Stimulated activated CD8-positive, alpha-beta memory T cell treated with anti-CD3 and anti-CD28 coated beads, Interleukin-4, amount 100 ng/mL, for 4 hours (primary cell): ENCODE measurements around the gene OVCA2.

ENCODE experiments used
- DNase-seq, 2 donors: peaks; one replicate each; pipeline ENCODE4 v3.0.0-alpha.2; 2020; ENCODE audit warnings: low read depth in 2 of 2, low spot score in 1 of 2

OVCA2 gene

DNA sequence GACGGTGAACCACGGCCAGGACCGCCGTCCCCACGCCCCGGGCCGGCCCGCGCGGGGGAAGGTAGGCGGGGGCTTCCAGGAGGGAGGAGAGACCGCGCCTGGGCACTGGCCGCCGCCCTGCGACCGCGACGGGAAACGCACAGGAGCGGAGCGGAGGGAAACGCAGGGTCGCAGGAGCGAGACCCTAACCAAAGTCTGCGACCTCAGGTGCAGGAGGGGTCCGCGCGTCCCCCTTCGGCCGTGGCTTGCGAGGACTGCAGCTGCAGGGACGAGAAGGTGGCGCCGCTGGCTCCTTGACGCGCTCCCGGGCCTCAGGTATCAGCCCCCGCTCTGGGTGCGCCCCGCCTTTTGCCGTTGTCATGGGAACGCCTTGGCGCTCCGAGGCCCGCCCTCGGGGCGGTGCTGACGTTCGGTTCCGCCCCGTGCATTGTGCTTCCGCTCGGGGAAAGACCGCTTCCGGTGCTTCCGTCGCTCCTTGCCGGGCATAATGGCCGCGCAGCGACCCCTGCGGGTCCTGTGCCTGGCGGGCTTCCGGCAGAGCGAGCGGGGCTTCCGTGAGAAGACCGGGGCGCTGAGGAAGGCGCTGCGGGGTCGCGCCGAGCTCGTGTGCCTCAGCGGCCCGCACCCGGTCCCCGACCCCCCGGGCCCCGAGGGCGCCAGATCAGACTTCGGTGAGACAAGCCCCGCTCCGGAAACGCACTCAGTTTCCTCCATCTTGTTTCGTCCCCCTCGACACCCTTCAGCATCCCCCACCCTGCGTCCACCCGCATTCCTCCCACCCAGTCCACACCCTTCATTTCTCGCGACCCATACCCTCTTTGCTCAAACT lies at the start of gene OVCA2:
OVCA2 (plus strand) TSS at position 462 of the 829 bp plus-strand sequence; CDS start at position 488, 26 bp downstream.
- DNase-seq, result peak; percentile 92

DNA sequence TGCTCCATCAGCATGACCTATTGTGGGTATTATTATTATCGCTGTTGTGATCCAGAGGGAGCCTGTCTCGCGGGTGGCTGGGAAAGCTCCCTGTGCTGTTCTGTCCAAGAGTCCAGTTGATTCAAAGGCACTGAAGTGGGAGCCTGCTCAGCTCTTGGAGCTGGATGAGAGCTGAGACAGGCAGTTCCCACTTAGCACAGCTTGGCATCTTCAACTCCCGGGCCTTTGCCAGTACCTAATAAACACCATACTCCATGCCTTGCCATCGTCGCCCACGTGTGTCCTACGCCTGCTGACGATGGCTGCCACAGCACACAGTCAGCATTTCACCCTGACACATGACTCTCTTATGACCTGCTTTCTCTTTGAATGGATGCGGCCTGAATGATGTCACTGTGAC lies 49.3 kb upstream of the OVCA2 start:
- no peak for DNase-seq

DNA sequence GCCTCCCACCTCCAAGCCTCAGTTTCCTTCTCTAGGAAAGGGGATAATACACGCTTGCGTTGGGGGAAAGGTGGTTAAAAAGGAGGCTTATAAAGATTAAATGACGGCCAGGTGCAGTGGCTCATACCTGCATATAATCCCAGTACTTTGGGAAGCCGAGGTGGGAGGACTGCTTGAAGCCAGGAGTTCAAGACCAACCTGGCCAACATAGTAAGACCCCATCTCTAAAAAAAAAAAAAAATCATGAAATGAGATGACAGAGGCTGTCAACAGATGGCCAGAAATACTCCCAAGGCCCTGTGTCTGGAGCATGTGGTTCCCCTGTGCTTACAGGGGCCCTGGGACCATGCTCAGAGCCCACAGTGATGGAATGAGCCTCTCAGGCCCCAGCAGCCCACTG lies 47.1 kb upstream of the OVCA2 start:
- no peak for DNase-seq

DNA sequence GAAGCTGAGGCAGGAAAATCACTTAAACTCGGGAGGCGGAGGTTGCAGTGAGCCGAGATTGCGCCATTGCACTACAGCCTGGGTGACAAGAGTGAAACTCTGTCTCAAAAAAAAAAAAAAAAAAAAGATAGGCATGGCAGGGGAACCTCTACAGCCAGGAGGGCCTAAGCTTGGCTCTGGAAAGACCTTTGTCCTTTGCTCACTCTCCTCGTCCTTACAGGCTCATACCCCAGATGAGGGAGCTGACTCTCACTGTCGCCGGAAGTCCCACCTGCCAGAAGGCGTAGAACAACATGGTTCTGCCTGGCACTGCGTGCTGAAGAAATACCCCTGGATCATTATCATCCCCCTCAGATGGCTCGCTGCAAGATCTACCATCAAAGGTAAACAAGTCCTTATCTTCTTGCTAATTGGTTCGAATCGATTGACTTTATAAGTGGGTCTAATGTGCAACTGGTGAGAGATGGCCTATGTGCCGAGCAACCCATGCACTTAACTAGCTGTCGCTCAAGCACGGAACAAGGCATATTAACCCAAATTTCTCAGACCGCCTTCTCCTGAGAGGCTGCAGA lies 46.4 kb upstream of the OVCA2 start:
- DNase-seq, result no peak

DNA sequence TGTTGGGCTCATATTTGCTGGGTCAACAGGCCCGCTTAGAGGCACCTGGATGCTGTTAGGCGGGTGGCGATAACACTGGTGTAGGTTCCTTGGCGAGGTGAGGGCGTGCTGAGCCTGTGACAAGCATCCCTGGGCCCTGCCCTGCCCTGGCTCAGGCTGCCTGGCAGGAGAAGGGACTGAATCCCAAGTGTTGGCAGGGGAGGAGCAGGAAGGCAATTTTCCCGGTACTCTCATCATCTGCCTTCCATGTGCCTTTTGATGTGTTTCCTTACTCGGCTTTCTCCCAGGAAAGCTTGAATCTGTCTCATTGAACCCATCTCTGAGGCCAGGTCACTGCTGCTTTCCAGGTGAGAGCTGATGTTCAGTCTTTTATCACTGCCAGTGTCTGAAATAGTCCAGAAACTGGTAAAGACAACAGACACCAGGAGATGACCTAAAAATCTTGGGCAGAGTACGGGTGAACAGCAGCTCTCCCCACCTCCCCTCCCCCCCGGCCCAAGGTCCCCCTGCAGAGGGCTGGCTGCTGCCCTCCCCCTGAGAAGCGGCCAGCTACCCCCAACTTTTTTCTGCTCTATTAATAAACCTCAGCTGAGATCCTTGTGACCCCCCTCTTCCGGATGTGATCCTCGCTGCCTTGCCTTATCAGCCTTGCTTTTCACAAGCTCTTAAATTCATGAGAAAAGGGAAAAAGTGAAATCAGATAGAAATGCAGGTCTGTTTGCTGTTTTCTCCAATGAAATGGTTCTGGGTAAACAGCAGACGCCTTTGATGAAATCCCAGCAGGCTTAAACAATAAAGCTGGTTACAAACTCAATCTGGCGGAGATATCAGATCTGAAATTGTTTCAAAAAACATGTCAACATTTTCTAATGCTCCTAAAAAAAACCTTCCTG lies 45.7 kb upstream of the OVCA2 start:
- DNase-seq, result no peak

DNA sequence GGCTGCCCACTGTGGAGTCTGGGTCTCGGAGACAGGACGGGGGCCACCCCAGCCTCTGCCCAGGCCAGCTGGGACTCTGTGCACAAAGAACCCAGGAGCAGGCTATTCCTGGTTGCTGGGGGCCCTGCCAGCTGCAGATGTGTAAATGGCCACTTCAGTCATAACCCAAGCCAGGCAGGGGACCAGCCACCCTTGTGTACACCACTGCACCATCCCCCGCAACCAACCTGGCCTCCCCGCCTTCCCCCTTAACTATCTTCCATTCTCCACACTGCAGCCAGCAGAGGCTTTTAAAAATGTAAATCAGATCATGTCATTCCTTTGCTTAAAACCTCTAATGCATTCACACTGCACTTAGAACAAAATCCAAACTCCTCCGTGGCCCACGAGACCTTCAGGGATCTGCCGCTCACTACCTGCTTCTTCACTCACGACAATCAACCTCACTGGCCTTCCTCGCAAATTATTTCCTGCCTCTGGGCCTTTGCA lies 45.0 kb upstream of the OVCA2 start:
- no peak for DNase-seq

DNA sequence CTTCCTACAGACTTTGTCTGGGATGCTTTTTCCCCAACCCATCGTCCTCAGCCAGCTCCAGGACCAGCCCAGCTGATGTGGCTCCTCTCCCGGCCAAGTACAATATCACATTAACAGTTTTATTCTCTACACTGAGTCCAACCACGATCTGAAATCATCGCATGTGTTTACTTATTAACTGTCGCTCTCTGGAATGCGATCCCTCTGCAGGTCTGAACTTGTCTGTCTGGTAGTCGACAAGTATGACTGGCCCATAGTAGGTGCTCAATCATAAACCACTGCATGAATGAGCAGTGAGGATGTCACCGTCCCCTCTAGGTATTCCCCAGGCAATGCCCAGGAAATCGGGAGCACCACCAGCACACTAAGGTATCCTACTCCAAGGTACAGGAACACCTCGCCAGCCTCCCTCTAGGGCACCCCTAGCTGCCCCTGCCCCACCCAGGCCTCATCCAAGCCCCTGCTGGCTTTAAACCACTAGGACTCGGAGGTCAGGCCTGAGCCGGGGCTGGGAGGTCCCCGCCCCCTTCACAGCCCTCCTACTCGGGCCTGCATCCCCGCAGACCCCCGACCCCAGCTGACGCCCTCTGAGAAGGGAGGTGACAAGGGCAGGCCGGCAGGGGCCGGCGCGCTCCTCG lies 44.4 kb upstream of the OVCA2 start:
- DNase-seq, result no peak

DNA sequence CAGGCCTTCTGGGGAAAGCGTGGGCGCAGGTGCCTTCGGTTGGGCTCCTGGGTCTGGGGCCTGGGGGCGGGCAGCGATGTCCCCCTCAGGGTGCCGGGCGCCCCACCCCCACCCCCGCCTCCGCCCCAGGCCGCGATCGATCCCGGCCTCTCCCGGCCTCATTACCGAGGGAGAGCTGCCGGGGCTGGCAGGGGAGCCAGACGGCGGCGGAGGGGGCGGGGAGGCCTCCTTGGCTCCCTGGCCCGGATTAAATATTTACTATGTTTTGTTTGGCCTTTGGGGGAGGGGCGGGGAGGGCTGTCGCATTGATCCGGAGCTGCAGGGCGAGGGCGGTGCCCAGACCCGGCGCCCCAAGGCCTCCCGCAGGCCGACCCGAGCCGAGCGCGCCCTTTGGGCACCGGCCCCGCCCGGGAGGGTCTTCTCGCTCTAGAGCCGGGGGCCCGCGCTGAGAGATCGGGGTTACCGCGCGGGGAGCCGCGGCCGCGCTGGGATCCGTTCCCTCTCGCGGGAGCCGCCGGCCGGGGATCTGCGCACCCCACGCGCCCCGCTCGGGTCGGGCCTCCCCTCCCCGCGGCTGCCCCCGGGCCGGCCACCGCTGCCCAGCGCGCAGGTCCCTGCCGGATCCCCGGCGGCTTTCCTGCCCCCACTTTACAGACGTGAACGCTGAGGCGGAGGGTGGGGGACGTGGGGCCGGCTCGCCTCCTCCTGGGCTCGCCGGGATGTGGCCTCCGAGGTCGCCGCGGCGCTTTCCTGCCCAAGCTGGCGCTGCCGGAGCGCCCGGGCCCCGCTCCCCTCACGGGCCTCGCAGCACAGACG lies 43.7 kb upstream of the OVCA2 start:
- DNase-seq, result no peak

DNA sequence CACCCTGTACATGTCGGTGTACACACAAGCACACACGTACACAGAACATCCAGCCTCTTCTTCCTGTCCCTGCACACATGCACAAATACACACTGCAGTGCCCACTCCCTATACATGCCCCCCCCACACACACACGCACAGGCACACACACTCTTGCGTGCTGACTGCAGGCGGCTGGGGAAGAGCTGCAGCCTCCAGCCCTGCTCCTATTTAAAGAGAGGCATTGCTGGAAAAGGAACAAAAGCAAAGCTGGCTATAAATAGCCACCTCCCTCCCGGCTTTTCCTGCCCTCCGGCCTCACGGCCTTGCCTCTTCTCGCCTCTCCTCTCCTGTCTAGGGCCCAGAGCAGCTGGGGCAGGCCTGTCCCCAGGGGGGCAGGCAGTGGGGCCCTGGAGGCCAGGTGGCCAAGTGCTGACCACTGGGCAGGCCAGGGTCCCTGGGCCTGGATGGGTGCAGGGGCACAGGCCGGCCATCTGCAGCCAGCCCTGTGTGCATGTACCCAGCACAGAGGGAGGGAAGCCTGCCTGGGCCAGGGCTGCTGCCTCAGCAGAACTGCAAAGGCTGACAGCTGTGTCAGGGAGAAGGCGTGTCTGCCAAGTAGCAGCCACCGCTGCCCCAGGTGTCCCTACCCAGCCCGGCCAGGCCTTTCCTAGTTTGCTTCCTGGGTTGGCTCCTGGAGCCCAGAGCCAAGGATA lies 42.1 kb upstream of the OVCA2 start:
- DNase-seq, result no peak

DNA sequence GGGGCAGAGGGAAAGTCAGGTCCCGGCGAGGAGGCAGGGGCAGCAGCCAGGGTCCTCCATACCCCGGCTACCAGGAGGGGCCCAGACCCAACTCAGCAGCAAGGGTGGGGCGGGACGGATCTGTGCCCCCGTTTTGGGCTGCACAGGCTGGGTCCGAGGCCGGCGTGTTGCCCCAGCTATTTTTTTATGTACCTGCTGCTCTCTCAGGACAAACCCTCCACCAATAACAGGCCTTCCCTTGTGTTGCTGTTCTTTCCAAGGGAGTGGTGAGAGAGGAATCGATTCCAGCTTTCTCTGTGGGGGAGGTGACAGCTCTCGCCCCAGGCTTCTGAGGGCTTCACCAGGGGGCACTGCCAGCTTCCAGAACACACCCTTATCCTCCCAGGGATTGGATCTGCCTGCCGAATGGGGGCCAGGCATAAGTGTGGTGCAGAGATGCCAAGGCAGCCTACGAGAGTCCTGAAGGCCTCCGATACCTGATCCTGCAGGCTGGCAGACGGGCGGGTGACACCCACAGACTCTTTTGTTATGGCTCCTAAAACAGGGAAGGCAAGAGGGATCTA lies 39.0 kb upstream of the OVCA2 start:
- no peak for DNase-seq

DNA sequence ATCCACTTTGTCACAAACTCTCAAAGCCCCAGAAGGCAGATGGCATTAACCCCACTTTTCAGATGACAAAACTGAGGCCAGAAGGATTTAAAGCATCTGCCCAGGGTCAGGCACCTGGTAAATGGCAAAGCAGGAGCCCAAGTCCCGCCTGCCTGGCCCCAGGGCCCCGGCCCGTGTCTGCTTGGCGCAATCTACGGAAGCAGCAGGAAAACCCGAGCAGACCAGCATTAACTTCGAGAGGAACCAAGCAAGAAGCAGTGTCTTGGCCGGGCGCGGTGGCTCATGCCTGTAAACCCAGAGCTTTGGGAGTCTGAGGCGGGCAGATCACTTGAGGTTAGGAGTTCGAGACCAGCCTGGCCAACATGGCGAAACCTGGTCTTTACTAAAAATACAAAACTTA lies 38.3 kb upstream of the OVCA2 start:
- no peak for DNase-seq

DNA sequence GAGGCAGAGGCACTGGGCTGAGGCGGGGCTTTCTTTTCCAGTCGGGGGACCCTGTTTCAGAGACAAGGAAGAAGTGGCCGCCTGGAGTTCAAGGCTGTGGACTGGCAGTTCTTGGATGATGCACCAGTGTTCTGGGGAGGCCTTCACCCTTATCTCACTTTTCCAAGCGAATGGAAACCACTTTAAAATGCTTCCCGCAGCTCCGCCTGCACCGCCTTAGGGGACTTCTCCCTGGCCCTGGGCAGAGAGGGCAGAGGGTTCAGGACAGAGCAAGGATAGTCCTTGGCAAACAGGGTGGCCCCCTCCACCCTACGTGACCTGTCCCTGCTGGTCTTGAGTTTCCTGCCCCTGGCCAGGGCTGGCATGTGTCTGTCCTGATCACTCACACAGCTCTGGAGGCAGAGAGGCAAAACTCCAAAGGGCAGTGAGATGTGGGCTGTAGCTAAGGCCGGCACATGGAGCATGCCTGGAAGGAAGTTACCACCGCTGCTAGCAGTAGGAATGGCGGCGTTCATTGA lies 37.3 kb upstream of the OVCA2 start:
- DNase-seq, result no peak

DNA sequence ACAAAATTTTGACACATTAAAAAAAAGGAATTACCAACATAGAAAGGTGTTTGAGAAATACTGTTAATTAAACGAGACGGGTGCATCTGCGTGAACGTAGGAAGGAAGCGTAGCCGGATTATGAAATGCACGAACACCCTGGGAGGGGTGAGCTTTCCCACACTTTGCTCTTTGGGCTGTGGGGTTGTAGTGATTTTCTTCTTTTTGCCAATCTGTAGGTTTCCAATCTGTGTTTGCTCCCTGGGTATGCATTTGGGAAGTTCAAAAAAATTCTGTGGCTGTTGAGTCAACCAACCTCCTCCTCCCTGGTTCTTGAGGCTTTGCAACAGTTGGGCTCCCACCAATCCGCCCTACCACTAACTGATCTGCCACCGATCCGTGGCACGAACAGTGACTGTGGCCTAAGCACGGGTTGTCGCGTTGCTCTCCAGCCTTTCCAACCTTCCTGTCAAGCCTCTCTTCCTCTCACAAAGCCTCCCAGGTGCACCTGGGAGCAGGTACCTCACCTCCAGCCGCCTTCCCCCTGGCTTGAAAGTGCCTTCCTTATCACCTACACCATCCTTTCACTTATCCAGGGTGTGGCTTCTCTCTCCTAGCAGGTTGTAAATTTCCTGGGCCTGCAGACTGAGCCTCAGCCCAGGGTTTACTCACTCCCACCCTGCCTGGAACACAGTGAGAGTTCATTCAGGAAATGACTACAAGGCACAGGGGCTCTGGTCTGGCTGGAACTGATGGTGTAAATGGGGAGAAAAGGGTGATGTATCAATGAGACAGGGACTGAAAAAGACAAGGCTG lies 33.3 kb upstream of the OVCA2 start:
- DNase-seq, result no peak

DNA sequence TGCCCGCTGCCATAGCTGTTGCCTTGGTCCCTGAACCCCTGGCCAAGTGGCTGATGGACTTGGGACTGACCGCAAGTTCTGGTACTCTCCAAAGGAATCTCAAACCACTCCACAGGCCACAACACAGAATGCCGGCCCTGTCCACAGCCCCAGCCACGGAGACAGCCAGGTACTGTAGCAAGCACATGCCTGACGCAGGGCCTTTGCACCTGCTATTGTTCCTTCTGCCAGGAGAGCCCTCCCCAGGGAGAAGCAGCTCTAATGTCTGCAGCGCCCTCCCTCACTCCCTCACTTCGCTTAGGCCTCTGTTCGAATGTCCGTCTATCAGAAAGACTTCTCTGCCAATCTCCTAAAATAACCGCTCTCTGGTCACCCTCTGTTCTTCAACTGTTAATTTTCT lies 32.1 kb upstream of the OVCA2 start:
- DNase-seq, result no peak

DNA sequence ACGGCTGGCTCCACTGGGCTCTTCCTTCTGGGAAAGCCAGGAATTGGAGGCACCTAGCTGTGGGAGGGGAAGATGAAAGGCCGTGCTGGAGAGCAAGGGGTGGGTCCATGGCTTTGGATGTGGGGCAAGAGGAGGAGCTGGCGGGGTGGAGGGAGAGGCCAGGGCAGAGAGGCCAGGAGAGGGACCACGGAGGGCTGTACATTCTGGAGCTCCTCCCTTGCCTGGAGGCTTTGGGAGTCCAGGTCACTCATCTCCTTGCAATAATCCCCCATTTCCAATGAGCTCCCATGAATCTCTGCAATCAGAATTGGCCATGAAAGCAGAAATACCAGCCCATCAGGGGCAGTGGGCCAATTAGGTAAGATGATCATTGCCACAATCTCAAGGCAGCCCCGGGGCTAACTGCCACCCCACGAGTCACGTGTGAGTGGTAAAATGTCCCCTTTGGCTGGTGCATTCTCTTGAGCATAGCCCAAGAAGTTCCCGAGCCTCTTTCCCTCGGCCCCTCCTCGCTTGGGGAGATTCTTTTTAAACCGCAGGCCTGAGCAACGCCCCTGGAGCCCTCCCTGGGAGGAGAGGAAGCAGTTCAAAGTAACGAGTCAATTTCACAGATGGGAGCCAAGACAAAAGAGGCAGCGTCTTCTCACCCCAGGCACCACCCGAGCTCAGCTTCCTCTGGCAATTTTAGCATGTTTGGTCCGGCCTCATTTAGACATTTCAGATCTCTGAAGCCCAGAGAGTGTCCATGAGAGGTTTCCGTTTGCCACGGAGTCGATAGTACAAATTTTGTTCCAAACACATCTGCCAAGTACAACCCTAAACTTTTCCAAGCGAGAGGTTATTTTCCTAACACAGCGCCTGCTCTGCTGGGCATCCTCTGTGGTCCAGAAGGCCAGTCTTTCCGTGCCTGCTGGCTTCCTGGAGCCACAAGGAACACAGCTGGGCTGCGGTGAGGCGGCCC lies 30.1 kb upstream of the OVCA2 start:
- no peak for DNase-seq

DNA sequence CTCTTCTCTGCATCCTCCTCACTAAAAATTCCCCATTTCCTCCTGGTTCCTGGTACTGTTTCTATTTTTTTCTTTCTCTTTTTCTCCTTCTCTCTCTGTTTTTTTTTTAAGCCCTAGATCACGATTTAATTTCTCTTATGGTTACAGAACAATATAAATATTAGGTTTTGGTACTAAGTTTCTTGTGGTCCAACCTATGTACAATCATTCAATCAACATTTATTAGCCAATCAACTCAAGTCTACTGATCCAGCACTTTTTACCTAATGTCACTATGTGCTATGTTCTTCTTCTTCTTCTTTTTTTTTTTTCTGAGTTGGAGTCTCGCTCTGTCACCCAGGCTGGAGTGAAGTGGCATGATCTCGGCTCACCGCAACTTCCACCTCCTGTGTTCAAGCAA lies 29.3 kb upstream of the OVCA2 start:
- no peak for DNase-seq
